HL-60 (cell line): ENCODE measurements around the gene RBM33.

ENCODE experiments used
- DNase-seq, 2 experiments: peaks; one replicate each; pipeline ENCODE4 v3.0.0-alpha.2; 2010 to 2020; ENCODE audit warnings: low read depth in 1 of 2, low spot score in 1 of 2
- H3K27ac ChIP-seq: fragments of 250-450 bp; sonication (Bioruptor Pico); replicated peaks from 2 replicates; pipeline ENCODE4 v1.5.1; 2020; ENCODE audit warnings: mild to moderate bottlenecking, moderate library complexity
- H3K27me3 ChIP-seq: fragments of 250-450 bp; sonication (Bioruptor Pico); 2 replicates; pipeline ENCODE4 v1.5.1; 2021; ENCODE audit warnings: mild to moderate bottlenecking, moderate library complexity; ENCODE audit not compliant: insufficient read depth, poor library complexity, severe bottlenecking
- H3K4me3 ChIP-seq: replicated peaks from 2 replicates; pipeline ENCODE4 v1.5.1; 2011; ENCODE audit warnings: mild to moderate bottlenecking, control low read depth, low read length; ENCODE audit not compliant: insufficient read depth
- CTCF ChIP-seq: IDR thresholded peaks from one replicate; pipeline ENCODE4 v1.5.1; 2011; ENCODE audit warnings: low read length, control low read depth, inconsistent platforms; ENCODE audit not compliant: insufficient read depth
- GABPA ChIP-seq: IDR thresholded peaks from 2 replicates; pipeline ENCODE4 v1.6.1; 2012; ENCODE audit warnings: low read depth
- POLR2AphosphoS5 ChIP-seq: IDR thresholded peaks from 2 replicates; pipeline ENCODE4 v1.6.1; 2012; ENCODE audit warnings: low read depth
- REST ChIP-seq: IDR thresholded peaks from 2 replicates; pipeline ENCODE4 v1.6.1; 2012; ENCODE audit warnings: low read depth; ENCODE audit not compliant: insufficient replicate concordance
- SPI1 ChIP-seq: IDR thresholded peaks from 2 replicates; pipeline ENCODE4 v1.6.1; 2012; ENCODE audit warnings: low read depth, mild to moderate bottlenecking, borderline replicate concordance

Gene RBM33

GRCh38 chr7:155795401-155795800 is 150.9 kb downstream of the RBM33 start:
- TF ChIP-seq SPI1 (no peak), REST (no peak), CTCF (no peak), GABPA (no peak), POLR2AphosphoS5 (no peak)
- Histone ChIP-seq H3K4me3 (no peak overlapping the region), H3K27ac (no peak overlapping the region), H3K27me3 (no peaks in the 10 kb centered on the region)
- no peak for DNase-seq

- no peak for TF ChIP-seq GABPA
- TF ChIP-seq REST = no peak
- TF ChIP-seq POLR2AphosphoS5 = no peak
- TF ChIP-seq CTCF = no peak
- TF ChIP-seq SPI1 = no peak
- no peak overlapping the region for H3K4me3 ChIP-seq
- no peaks in the 10 kb centered on the region for H3K27me3 ChIP-seq
- H3K27ac ChIP-seq = no peak overlapping the region
- DNase-seq = no peak
These were observed 151.5 kb downstream of the RBM33 start for GRCh38 chr7:155795951-155796350.

GRCh38 chr7:155796381-155797261 is 152.2 kb downstream of the RBM33 start:
- TF ChIP-seq REST (no peak), GABPA (no peak), CTCF (peak; percentile 53)
- DNase-seq = peak in 1 of 2 experiments; percentile 37
- Histone ChIP-seq H3K4me3 (no peak overlapping the region), H3K27ac (no peak overlapping the region), H3K27me3 (peaks cover 6% of the 10 kb centered on the region)
